Measurements from ENCODE around the gene ABHD17C.

ABHD17C gene

DNA sequence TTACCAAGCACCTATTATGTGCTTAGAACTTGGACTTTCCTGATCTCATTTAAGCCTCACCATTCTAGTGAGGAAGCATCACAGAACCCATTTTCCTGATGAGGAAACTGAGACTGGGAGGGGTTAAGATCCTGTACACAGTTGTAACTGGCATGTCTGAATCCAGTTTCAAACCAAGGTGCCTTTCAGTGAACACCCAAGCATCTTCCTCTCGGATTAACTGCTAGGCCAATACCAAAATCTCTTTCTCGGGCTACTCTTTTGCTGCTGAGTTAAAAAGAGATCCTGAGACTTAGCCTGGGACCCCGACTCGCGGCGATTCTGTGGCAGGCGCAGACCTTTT, 83.5 kb downstream of the ABHD17C start:
- no peaks in the 10 kb centered on the region for H3K36me3 ChIP-seq (ENCODE audit: control insufficient read depth in 1 of 2, insufficient read depth in 2 of 2, low read length in 2 of 2)
- peak overlapping the region; percentile 51 to 71 for H3K4me3 ChIP-seq (ENCODE audit: low read depth in 1 of 2, low read length in 2 of 2)
- H3K4me1 ChIP-seq (ENCODE audit: control insufficient read depth in 1 of 2, insufficient read depth in 2 of 2, low read length in 2 of 2), result peaks cover 0 to 36% of the 10 kb centered on the region in 2 donors
- H3K9me3 ChIP-seq (ENCODE audit: control insufficient read depth in 1 of 2, low read length in 2 of 2), result no peaks in the 10 kb centered on the region
- peaks cover 7% of the 10 kb centered on the region for H3K27me3 ChIP-seq (ENCODE audit: low read depth, low read length)
- H3K27ac ChIP-seq (ENCODE audit: low read length), result no peak overlapping the region

DNA sequence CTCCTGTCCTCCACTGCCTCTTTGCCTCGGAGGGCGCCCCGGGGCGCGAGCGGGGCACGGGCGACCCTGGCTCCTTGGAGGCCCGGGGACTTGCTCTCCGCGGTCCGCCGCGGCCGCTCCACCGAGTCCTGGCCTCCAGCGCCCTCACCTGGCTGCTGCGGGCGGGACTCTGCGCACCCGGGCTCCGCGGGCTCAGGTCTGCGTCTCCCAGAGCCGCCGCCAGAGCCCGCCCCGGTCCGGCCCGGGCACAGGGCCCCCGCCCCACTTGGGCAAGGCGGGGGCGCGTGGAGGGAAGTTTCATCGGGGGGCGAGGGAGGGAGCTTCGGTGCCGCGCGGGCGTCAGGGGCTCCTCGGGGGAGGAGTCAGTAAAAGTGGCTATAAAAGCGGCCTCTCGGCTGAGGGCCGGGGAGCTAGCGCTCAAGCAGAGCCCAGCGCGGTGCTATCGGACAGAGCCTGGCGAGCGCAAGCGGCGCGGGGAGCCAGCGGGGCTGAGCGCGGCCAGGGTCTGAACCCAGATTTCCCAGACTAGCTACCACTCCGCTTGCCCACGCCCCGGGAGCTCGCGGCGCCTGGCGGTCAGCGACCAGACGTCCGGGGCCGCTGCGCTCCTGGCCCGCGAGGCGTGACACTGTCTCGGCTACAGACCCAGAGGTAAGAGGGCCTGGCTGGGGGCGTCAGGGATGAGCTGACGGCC, 84.0 kb downstream of the ABHD17C start, which contains the start of gene CEMIP:
TSS of gene CEMIP (plus strand) at position 407 of the 694 bp plus-strand sequence. CDS start 94,510 bp downstream, outside the sequence.
- Histone ChIP-seq H3K36me3 (ENCODE audit: control insufficient read depth in 1 of 2, insufficient read depth in 2 of 2, low read length in 2 of 2) (no peaks in the 10 kb centered on the region), H3K9me3 (ENCODE audit: control insufficient read depth in 1 of 2, low read length in 2 of 2) (no peaks in the 10 kb centered on the region), H3K27me3 (ENCODE audit: low read depth, low read length) (peaks cover 7% of the 10 kb centered on the region), H3K4me1 (ENCODE audit: control insufficient read depth in 1 of 2, insufficient read depth in 2 of 2, low read length in 2 of 2) (peaks cover 0 to 36% of the 10 kb centered on the region in 2 donors), H3K27ac (ENCODE audit: low read length) (no peak within 1 kb of the TSS), H3K4me3 (ENCODE audit: low read depth in 1 of 2, low read length in 2 of 2) (peak within 1 kb of the TSS; percentile 51 to 71)

DNA sequence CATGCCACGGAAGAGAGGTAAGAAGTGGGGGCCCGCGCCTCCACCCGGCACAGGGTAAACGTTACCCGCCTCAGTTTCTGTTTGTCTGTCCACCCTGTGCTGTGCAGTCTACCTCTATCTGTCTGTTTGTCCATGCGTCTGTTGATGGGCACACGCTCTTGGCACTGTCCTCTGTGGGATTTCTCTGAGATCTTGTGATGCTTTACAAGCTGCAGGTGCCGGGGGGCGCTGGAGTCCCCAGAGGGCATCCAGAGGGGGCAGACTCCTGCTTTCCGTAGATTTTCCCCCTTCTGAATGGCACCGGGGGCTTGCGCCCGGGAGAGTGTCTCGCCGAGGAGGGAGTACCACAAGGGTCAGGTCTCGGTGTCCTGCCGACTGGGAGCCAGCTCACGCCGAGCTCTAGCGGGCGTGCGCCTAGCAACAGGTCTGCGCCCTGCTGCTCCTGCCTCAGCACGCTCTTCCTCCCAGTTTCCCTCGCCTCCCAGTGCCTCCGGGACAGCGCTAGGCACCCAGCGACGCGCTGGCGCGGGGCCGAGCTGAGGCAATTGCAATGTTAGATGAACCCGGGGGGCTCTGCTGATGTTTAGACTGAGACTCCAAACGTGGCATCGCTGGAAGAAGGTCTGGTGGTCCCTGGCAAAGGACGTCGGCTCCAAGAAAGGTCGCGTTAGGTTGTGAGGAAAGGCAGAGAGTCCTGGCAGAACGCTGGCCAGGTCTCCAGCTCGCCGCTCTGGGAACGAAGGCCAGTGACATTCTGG, 84.7 kb downstream of the ABHD17C start:
- Histone ChIP-seq H3K36me3 (ENCODE audit: control insufficient read depth in 1 of 2, insufficient read depth in 2 of 2, low read length in 2 of 2) (no peaks in the 10 kb centered on the region), H3K4me3 (ENCODE audit: low read depth in 1 of 2, low read length in 2 of 2) (peak overlapping the region; percentile 51 to 71), H3K27me3 (ENCODE audit: low read depth, low read length) (peaks cover 7% of the 10 kb centered on the region), H3K27ac (ENCODE audit: low read length) (no peak overlapping the region), H3K4me1 (ENCODE audit: control insufficient read depth in 1 of 2, insufficient read depth in 2 of 2, low read length in 2 of 2) (peaks cover 0 to 36% of the 10 kb centered on the region in 2 donors), H3K9me3 (ENCODE audit: control insufficient read depth in 1 of 2, low read length in 2 of 2) (no peaks in the 10 kb centered on the region)

DNA sequence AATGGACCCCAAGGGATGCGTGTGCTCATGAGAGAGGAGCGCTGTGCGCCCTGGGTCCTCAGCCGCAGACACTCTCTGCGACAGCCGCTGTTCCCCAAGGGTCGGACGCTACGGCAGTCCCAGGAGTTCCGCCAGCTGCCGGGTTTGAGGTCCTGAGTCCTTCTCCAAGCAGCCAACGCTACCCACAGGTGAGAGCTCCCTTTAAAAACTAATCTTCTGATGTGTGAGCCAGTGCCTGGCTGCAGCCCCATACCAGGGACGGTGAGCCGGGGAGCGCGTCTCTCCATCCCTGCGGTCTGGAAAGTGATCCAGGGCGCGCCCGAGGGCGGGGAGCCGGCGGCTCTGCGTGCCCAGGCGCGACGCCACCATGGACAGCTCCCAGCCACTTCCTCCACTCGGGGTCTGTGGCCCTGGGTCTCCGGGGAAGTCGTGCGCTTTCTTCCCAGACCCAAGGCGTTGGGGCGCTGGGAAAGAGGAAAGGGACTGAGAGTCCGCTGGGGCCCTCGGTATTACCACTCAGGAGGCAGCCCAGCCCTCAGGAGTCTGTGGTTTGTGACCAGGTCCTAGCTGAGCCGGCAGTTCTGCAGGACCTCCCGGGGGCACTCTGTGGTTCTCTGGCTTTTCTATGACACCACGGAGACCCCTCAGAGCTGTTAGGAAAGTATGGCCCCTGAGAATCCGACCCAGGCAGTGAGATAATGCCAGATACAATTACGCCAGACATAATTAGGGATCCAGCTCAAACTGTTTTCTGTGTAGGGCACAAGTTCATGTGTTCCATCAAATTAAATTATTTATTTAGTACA, 85.5 kb downstream of the ABHD17C start:
- H3K27ac ChIP-seq (ENCODE audit: low read length), result no peak overlapping the region
- peaks cover 7% of the 10 kb centered on the region for H3K27me3 ChIP-seq (ENCODE audit: low read depth, low read length)
- no peaks in the 10 kb centered on the region for H3K36me3 ChIP-seq (ENCODE audit: control insufficient read depth in 1 of 2, insufficient read depth in 2 of 2, low read length in 2 of 2)
- H3K4me1 ChIP-seq (ENCODE audit: control insufficient read depth in 1 of 2, insufficient read depth in 2 of 2, low read length in 2 of 2), result peaks cover 0 to 36% of the 10 kb centered on the region in 2 donors
- H3K4me3 ChIP-seq (ENCODE audit: low read depth in 1 of 2, low read length in 2 of 2), result peak overlapping the region; percentile 51 to 71
- no peaks in the 10 kb centered on the region for H3K9me3 ChIP-seq (ENCODE audit: control insufficient read depth in 1 of 2, low read length in 2 of 2)

DNA sequence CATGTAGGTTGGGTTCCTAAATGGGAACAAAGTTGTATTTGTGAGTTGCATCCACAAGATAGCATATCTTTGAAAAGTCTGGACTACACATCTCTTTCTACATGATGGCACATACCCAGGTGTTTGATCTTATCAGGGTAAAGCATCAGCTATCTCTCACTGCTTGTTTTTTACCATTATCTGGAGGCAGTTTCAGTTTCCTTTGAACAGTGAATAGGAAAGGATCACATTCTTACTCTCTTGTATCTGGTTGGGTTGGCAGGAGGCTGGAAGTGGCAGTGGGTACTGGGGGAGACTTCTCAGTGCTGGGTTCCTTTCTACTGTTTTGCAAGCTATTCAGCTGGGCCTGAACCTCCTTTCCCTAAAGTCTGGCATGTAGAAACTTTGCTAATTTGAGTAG, 88.2 kb downstream of the ABHD17C start:
- no peaks in the 10 kb centered on the region for H3K36me3 ChIP-seq (ENCODE audit: control insufficient read depth in 1 of 2, insufficient read depth in 2 of 2, low read length in 2 of 2)
- H3K4me3 ChIP-seq (ENCODE audit: low read depth in 1 of 2, low read length in 2 of 2), result no peak overlapping the region
- H3K9me3 ChIP-seq (ENCODE audit: control insufficient read depth in 1 of 2, low read length in 2 of 2), result no peaks in the 10 kb centered on the region
- H3K27me3 ChIP-seq (ENCODE audit: low read depth, low read length), result peaks cover 7% of the 10 kb centered on the region
- H3K4me1 ChIP-seq (ENCODE audit: control insufficient read depth in 1 of 2, insufficient read depth in 2 of 2, low read length in 2 of 2), result peaks cover 0 to 20% of the 10 kb centered on the region in 2 donors
- no peak overlapping the region for H3K27ac ChIP-seq (ENCODE audit: low read length)

DNA sequence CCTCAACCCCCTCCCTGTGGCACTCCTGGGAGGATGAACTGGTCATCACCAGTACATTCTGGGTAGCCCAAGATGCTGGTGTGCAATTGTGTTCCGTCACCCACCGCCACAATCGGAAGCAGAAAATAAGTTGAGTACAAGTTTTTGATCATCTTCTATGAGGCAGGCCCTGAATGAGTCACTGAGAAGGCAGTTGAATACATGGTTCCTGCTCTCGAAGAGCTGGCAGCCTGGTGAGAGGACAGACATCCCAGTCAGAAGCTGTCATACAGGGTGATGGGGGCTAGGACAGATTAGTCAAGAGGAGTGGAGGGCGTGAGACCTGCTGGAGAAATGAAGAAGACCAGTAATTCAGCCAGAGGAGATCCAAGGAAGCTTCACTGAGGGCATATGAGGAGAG, 90.2 kb downstream of the ABHD17C start:
- H3K27me3 ChIP-seq (ENCODE audit: low read depth, low read length), result peaks cover 1% of the 10 kb centered on the region
- H3K4me1 ChIP-seq (ENCODE audit: control insufficient read depth in 1 of 2, insufficient read depth in 2 of 2, low read length in 2 of 2), result peaks cover 0 to 6% of the 10 kb centered on the region in 2 donors
- no peak overlapping the region for H3K27ac ChIP-seq (ENCODE audit: low read length)
- no peaks in the 10 kb centered on the region for H3K36me3 ChIP-seq (ENCODE audit: control insufficient read depth in 1 of 2, insufficient read depth in 2 of 2, low read length in 2 of 2)
- no peaks in the 10 kb centered on the region for H3K9me3 ChIP-seq (ENCODE audit: control insufficient read depth in 1 of 2, low read length in 2 of 2)
- H3K4me3 ChIP-seq (ENCODE audit: low read depth in 1 of 2, low read length in 2 of 2), result no peak overlapping the region

DNA sequence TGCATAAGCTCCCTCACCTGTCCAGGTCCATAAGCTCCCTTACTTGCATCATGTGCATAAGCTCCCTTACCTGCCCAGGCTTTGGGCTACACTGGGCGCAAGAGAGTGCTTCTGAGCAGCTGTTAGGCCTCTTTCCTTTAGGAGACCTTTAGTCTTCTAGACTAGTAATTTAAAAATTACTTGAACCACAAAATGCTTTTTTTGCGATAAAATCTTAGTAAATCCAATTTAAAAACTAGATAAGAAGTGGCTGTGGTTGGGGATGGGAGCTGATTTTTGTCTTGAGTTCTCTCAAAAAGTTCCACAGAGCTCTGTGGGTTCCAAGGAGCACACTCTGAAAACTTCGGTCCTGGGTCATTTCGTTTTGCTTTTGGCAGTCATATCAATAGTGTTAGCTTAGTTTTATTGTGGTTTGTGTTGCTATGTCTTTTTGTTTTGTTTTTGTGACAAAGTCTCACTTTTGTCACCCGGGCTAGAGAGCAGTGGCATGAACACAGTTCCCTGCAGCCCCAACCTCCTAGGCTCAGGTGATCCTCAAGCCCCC, 90.8 kb downstream of the ABHD17C start:
- Histone ChIP-seq H3K36me3 (ENCODE audit: control insufficient read depth in 1 of 2, insufficient read depth in 2 of 2, low read length in 2 of 2) (no peaks in the 10 kb centered on the region), H3K4me3 (ENCODE audit: low read depth in 1 of 2, low read length in 2 of 2) (no peak overlapping the region), H3K27me3 (ENCODE audit: low read depth, low read length) (no peaks in the 10 kb centered on the region)

DNA sequence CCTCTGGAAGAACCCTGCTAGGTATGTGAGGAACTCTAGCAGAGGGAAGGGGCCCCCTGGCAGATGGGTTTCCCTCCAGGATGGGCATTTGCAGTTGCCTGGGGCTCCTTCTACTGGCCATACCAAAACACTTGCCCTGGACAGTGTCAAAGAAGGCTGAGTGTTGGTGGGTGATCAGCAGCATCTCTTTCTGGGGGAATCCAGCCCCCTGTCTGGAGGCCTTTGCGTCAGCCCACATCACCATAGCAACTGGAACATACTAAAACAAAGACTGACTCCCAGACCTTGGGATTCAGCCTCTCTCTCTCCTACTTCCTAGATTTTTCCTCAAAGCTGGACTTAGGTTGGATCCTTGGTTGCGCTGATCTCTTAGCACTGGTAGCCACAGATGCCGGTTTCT, 92.2 kb downstream of the ABHD17C start:
- H3K27me3 ChIP-seq (ENCODE audit: low read depth, low read length), result no peaks in the 10 kb centered on the region
- H3K27ac ChIP-seq (ENCODE audit: low read length), result no peak overlapping the region
- no peaks in the 10 kb centered on the region for H3K36me3 ChIP-seq (ENCODE audit: control insufficient read depth in 1 of 2, insufficient read depth in 2 of 2, low read length in 2 of 2)
- H3K4me1 ChIP-seq (ENCODE audit: control insufficient read depth in 1 of 2, insufficient read depth in 2 of 2, low read length in 2 of 2), result no peaks in the 10 kb centered on the region
- no peak overlapping the region for H3K4me3 ChIP-seq (ENCODE audit: low read depth in 1 of 2, low read length in 2 of 2)
- no peaks in the 10 kb centered on the region for H3K9me3 ChIP-seq (ENCODE audit: control insufficient read depth in 1 of 2, low read length in 2 of 2)

More for the DNA sequence above, 90.8 kb downstream of the ABHD17C start:
- no peak overlapping the region for H3K27ac ChIP-seq (ENCODE audit: low read length)
- no peaks in the 10 kb centered on the region for H3K9me3 ChIP-seq (ENCODE audit: control insufficient read depth in 1 of 2, low read length in 2 of 2)
- peaks cover 0 to under 1% of the 10 kb centered on the region in 2 donors for H3K4me1 ChIP-seq (ENCODE audit: control insufficient read depth in 1 of 2, insufficient read depth in 2 of 2, low read length in 2 of 2)

DNA sequence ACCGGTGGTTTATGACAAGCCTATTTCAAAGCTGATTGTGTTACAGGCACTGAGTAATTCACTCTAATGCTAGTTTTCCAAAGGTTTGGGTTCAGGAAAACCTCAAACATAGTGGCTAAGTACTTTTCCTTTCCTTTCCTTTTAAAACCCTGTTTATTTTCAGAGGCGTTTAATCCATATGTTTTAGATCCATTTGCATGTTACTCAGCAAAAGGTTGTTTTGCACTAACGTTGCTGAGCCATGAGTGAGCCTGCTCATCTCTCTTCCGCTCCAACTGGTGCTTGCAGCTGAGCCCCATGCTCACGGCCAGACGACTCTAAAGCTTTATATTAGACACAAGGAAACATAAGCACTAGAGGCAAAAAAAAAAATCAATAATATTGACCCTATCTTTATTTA, 93.4 kb downstream of the ABHD17C start:
- H3K27me3 ChIP-seq (ENCODE audit: low read depth, low read length), result no peaks in the 10 kb centered on the region
- H3K4me3 ChIP-seq (ENCODE audit: low read depth in 1 of 2, low read length in 2 of 2), result no peak overlapping the region
- no peaks in the 10 kb centered on the region for H3K4me1 ChIP-seq (ENCODE audit: control insufficient read depth in 1 of 2, insufficient read depth in 2 of 2, low read length in 2 of 2)
- H3K36me3 ChIP-seq (ENCODE audit: control insufficient read depth in 1 of 2, insufficient read depth in 2 of 2, low read length in 2 of 2), result no peaks in the 10 kb centered on the region
- H3K27ac ChIP-seq (ENCODE audit: low read length), result no peak overlapping the region
- H3K9me3 ChIP-seq (ENCODE audit: control insufficient read depth in 1 of 2, low read length in 2 of 2), result no peaks in the 10 kb centered on the region

DNA sequence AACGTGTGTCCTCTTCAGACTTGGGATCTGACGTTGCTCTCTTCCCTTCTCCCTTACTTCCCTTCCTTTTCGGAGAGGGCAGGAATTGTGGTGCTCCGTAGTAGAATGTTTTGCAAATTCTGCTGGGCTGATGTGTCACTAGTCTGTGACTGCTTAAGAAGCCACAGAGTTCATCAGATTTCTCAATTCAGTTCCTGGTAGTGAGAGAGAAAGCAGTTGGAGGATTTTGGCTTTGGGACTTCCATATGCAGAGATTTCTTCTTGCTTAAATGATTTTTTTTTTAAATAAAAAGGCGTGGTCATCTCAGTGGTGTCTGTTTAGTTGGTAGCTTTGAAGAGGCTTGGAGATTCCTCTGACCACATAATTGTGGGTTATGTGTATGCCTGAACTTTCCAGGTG, 94.2 kb downstream of the ABHD17C start:
- Histone ChIP-seq H3K4me3 (ENCODE audit: low read depth in 1 of 2, low read length in 2 of 2) (no peak overlapping the region), H3K27me3 (ENCODE audit: low read depth, low read length) (no peaks in the 10 kb centered on the region), H3K36me3 (ENCODE audit: control insufficient read depth in 1 of 2, insufficient read depth in 2 of 2, low read length in 2 of 2) (no peaks in the 10 kb centered on the region)

DNA sequence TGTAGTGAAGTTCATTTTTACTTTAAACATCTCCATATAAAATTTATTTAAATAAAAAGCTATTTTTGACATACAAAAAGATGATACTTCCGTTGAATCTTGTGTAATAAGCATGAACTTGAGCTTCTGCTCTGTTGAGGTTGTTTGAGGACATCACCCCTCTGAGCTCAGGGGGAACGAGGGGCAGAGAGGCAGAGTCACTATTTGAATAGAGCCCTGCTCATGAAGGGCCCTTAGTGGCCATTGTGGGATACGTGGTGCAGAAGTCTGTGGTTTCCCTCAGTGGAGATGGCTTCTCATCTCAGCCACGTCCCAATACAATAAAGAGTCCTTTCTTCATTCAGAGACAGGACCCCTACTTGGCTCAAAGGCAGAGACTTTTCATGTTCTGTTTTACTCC, 94.7 kb downstream of the ABHD17C start:
- Histone ChIP-seq H3K36me3 (ENCODE audit: control insufficient read depth in 1 of 2, insufficient read depth in 2 of 2, low read length in 2 of 2) (no peaks in the 10 kb centered on the region), H3K9me3 (ENCODE audit: control insufficient read depth in 1 of 2, low read length in 2 of 2) (no peaks in the 10 kb centered on the region), H3K27ac (ENCODE audit: low read length) (no peak overlapping the region), H3K27me3 (ENCODE audit: low read depth, low read length) (no peaks in the 10 kb centered on the region), H3K4me3 (ENCODE audit: low read depth in 1 of 2, low read length in 2 of 2) (no peak overlapping the region), H3K4me1 (ENCODE audit: control insufficient read depth in 1 of 2, insufficient read depth in 2 of 2, low read length in 2 of 2) (no peaks in the 10 kb centered on the region)

More for the DNA sequence above, 94.2 kb downstream of the ABHD17C start:
- Histone ChIP-seq H3K9me3 (ENCODE audit: control insufficient read depth in 1 of 2, low read length in 2 of 2) (no peaks in the 10 kb centered on the region), H3K27ac (ENCODE audit: low read length) (no peak overlapping the region), H3K4me1 (ENCODE audit: control insufficient read depth in 1 of 2, insufficient read depth in 2 of 2, low read length in 2 of 2) (no peaks in the 10 kb centered on the region)

Data from muscle layer of duodenum (tissue), 2 donors.